Cardiac muscle cell (in vitro differentiated cells and primary cell): ENCODE results near the gene ZFAND3. TPM values are rescaled to one million over a fixed set of nuclear protein-coding genes. Genes with fewer than 3 reads are reported as not detected.
A peak's percentile ranks its signal among the peaks of the same experiment; 100 is the strongest.

Source experiments
- DNase-seq, 2 donors: peaks; one replicate each; pipeline versions ENCODE4 v3.0.0 to v3.0.0-alpha.2; 2010 to 2017; ENCODE audit warnings: low read depth in 1 of 2, low spot score in 1 of 2
- H3K27ac ChIP-seq: fragments of 200-600 bp; sonication (generic); 2 replicates; pipeline ENCODE4 v1.5.1; 2016
- H3K27me3 ChIP-seq: fragments of 200-600 bp; sonication (generic); 2 replicates; pipeline ENCODE4 v1.6.0; 2016; ENCODE audit warnings: control low read depth
- H3K36me3 ChIP-seq: fragments of 200-600 bp; sonication (generic); 2 replicates; pipeline ENCODE4 v1.5.1; 2016; ENCODE audit warnings: control low read depth
- H3K4me1 ChIP-seq: fragments of 200-600 bp; sonication (generic); 2 replicates; pipeline ENCODE4 v1.8.1; 2017; ENCODE audit warnings: low read depth, mild to moderate bottlenecking, mixed run types
- H3K4me3 ChIP-seq: fragments of 200-600 bp; sonication (generic); 2 replicates; pipeline ENCODE4 v1.5.1; 2016; ENCODE audit warnings: mild to moderate bottlenecking
- H3K9me3 ChIP-seq: fragments of 200-600 bp; sonication (generic); 2 replicates; pipeline ENCODE4 v1.5.1; 2017; ENCODE audit warnings: low read depth, mild to moderate bottlenecking, control low read depth
- polyA plus RNA-seq: library from polyadenylated mRNA; unstranded; fragments of >200 nt; fragmentation: Nextera tagmentation; extraction: Ambion mirVana; gene quantifications from 2 replicates; pipeline ENCODE4 v1.2.1, GENCODE V29; 2016
- total RNA-seq: library from RNA; depleted of rRNA; stranded (reverse); fragments of >200 nt; gene quantifications from 2 replicates; pipeline ENCODE4 v1.2.3, GENCODE V29; 2016
- TF ChIP-seq, protein P1 (sequence below): IDR thresholded peaks from 2 replicates; pipeline ENCODE4 v1.5.1; 2012; ENCODE audit warnings: low read depth, mild to moderate bottlenecking, low read length

Gene ZFAND3
- total and polyA plus RNA-seq, 2 experiments from 2014 or later, result 49.9 to 68.0 TPM

DNA sequence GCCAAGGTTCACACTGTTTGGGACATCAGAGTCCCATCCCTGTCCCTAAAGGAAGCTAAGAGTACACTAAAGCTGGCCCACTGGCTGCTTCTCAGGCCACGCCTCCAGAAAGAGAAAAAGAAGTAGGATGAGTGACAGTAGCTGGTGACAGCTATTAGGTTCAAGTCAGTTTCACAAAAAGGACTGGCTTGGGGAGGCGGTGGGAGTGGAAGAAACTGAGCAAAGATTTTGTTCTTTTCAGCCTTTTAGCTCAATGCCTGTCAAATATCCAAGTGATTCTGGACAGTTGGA lies 374.7 kb downstream of the ZFAND3 start:
- Histone ChIP-seq H3K36me3 (no peaks in the 10 kb centered on the region), H3K4me3 (no peak overlapping the region), H3K4me1 (peaks cover 14% of the 10 kb centered on the region), H3K27me3 (no peaks in the 10 kb centered on the region), H3K27ac (no peak overlapping the region), H3K9me3 (no peaks in the 10 kb centered on the region)
- no peak for DNase-seq
- TF ChIP-seq, protein P1, sequence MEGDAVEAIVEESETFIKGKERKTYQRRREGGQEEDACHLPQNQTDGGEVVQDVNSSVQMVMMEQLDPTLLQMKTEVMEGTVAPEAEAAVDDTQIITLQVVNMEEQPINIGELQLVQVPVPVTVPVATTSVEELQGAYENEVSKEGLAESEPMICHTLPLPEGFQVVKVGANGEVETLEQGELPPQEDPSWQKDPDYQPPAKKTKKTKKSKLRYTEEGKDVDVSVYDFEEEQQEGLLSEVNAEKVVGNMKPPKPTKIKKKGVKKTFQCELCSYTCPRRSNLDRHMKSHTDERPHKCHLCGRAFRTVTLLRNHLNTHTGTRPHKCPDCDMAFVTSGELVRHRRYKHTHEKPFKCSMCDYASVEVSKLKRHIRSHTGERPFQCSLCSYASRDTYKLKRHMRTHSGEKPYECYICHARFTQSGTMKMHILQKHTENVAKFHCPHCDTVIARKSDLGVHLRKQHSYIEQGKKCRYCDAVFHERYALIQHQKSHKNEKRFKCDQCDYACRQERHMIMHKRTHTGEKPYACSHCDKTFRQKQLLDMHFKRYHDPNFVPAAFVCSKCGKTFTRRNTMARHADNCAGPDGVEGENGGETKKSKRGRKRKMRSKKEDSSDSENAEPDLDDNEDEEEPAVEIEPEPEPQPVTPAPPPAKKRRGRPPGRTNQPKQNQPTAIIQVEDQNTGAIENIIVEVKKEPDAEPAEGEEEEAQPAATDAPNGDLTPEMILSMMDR, result no peak

DNA sequence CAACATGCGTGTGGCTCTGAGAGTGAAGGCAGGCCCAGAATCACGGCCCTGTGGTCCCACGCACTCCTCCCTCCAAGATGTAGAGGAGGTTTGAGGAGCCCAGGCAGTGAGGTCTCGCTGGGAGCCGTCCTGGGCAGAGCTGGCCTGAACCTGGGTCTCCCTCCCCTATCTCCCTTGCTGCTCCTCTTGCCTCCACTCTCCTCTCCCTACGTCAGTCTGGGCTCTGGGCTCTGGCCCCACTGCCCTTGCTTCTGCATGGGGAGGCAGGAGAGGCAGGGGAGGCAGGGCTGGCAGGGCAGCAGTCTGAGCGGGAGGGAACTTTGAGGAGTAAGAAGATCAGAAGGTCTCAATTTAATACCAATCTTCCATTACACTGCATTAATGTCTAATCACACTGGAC lies 375.1 kb downstream of the ZFAND3 start:
- Histone ChIP-seq H3K4me3 (no peak overlapping the region), H3K4me1 (peaks cover 14% of the 10 kb centered on the region), H3K36me3 (no peaks in the 10 kb centered on the region), H3K27me3 (no peaks in the 10 kb centered on the region), H3K9me3 (no peaks in the 10 kb centered on the region), H3K27ac (no peak overlapping the region)
- no peak for DNase-seq
- TF ChIP-seq, protein P1, result no peak

DNA sequence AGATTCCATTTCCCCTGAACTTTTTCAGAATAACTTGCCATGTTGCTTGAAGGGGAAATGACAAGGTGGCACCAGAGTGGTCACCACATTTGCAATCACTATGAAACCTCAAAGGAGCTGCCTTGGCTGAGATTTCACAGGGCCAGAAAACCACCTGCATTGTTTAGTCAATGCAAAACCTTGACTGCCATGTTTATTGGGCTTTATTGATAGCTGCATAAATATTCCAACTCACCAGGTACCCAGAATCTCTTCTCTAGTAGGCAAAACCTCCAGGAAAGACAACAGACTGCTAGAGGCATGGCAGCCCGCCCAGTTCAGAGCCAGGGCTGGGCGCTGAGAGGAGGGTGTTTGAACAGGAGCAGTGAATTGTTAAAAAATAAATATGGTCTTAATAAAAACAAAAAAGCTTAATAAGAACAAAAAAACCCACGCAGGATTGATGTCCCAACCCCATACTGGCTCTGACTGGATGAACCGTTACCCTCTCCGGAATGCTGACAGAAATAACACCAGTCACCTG lies 375.6 kb downstream of the ZFAND3 start:
- TF ChIP-seq, protein P1, result no peak
- no peak overlapping the region for H3K4me3 ChIP-seq
- H3K36me3 ChIP-seq, result no peaks in the 10 kb centered on the region
- DNase-seq, result no peak
- H3K9me3 ChIP-seq, result no peaks in the 10 kb centered on the region
- peaks cover 14% of the 10 kb centered on the region for H3K4me1 ChIP-seq
- H3K27me3 ChIP-seq, result no peaks in the 10 kb centered on the region
- no peak overlapping the region for H3K27ac ChIP-seq

DNA sequence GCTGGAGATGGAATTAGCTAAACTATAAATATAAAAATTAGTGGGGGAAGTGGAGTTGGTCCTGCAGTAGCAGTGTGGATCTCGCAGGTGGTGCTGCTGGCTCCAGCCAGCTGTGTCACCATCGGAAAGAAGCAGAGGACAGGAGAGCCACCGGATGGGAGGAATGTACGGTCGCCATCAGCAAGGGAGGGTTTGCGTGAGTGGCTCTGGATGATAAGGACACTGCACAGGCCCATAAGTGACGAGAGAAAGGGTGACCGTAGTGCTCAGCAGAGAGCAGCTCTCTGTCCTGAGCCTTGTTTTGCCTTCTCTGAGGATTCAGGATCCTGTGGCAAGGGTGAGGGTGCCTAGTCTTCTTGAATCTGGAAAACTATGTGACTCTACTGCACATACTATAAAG lies 378.7 kb downstream of the ZFAND3 start:
- TF ChIP-seq, protein P1, result no peak
- Histone ChIP-seq H3K4me3 (no peak overlapping the region), H3K36me3 (no peaks in the 10 kb centered on the region), H3K27me3 (no peaks in the 10 kb centered on the region), H3K9me3 (no peaks in the 10 kb centered on the region), H3K4me1 (peaks cover 8% of the 10 kb centered on the region), H3K27ac (no peak overlapping the region)
- peak in 1 of 2 donors; percentile 68 for DNase-seq

Other genes with a start within 250 kb of the ZFAND3 start
- gene MDGA1, start 121.8 kb upstream of the ZFAND3 start, total RNA-seq, result 2.1 and 4.0 TPM in 2 replicates
- gene MDGA1, start 121.8 kb upstream of the ZFAND3 start, polyA plus RNA-seq, result 1.7 and 2.1 TPM in 2 replicates